GM12878 (cell line): Measurements from ENCODE around the gene GLE1.

Experiments
- CEBPB ChIP-seq, 2 experiments: fragments of 150-350 bp in 1 of 2; IDR thresholded peaks; 2 replicates each; pipeline ENCODE4 v1.6.1; 2012 to 2014; ENCODE audit warnings: low read depth in 2 of 2, low read length in 2 of 2, borderline replicate concordance in 1 of 2, inconsistent platforms in 1 of 2
- GABPA ChIP-seq: IDR thresholded peaks from 2 replicates; pipeline ENCODE4 v1.6.1; 2014; ENCODE audit warnings: antibody characterized with exemption, low read depth, mild to moderate bottlenecking, inconsistent platforms
- JUND ChIP-seq: IDR thresholded peaks from 2 replicates; pipeline ENCODE4 v1.6.1; 2012; ENCODE audit warnings: low read depth, mild to moderate bottlenecking, low read length, improper control_type of control experiment, moderate library complexity
- POLR2A ChIP-seq: IDR thresholded peaks from 2 replicates; pipeline ENCODE4 v1.6.1; 2011; ENCODE audit warnings: low read depth, mild to moderate bottlenecking, low read length
- TF ChIP-seq, protein P1 (sequence below), 3 experiments: IDR thresholded peaks in 2 of 3; conservative IDR thresholded peaks in 1 of 3; 2 replicates each; pipeline ENCODE4 v1.5.1; 2011; ENCODE audit warnings: low read depth in 3 of 3, low read length in 3 of 3, mild to moderate bottlenecking in 3 of 3, control low read depth in 2 of 3, moderate library complexity in 2 of 3, inconsistent platforms in 1 of 3, mixed read lengths in 1 of 3; ENCODE audit not compliant: control insufficient read depth in 2 of 3, insufficient read depth in 1 of 3; ENCODE audit errors: extremely low read depth in 1 of 3
- TF ChIP-seq, protein P2 (sequence below): IDR thresholded peaks from 2 replicates; pipeline ENCODE4 v1.6.1; 2012; ENCODE audit warnings: low read depth, low read length, improper control_type of control experiment

DNA sequence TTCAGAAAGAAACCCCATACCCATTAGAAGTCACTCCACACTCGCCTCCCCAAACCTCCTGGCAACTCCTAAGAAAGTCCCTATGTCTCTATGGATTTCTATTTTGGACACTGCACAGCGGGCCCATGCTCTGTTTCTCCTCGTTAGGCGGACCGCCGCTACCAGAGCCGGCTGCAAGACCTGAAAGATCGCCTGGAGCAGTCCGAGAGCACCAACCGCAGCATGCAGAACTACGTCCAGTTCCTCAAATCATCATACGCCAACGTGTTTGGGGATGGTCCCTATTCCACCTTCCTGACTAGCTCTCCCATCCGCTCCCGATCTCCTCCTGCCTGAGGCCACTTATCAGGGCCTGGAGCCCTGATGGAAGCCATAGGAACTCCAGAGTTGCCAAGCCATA, 4.6 kb upstream of the GLE1 start:
- TF ChIP-seq, protein P1, sequence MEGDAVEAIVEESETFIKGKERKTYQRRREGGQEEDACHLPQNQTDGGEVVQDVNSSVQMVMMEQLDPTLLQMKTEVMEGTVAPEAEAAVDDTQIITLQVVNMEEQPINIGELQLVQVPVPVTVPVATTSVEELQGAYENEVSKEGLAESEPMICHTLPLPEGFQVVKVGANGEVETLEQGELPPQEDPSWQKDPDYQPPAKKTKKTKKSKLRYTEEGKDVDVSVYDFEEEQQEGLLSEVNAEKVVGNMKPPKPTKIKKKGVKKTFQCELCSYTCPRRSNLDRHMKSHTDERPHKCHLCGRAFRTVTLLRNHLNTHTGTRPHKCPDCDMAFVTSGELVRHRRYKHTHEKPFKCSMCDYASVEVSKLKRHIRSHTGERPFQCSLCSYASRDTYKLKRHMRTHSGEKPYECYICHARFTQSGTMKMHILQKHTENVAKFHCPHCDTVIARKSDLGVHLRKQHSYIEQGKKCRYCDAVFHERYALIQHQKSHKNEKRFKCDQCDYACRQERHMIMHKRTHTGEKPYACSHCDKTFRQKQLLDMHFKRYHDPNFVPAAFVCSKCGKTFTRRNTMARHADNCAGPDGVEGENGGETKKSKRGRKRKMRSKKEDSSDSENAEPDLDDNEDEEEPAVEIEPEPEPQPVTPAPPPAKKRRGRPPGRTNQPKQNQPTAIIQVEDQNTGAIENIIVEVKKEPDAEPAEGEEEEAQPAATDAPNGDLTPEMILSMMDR (IDR thresholded peaks at IDR 0.05 in 2 of 3, conservative IDR thresholded peaks at IDR 0.05 in 1 of 3; ENCODE audit: control insufficient read depth in 2 of 3, extremely low read depth in 1 of 3, insufficient read depth in 1 of 3, low read depth in 3 of 3, low read length in 3 of 3) = no peak
- TF ChIP-seq POLR2A (no peak), GABPA (no peak), JUND (no peak), CEBPB (IDR thresholded peaks at IDR 0.05; ENCODE audit: borderline replicate concordance in 1 of 2, low read depth in 2 of 2, low read length in 2 of 2) (no peak)
- TF ChIP-seq, protein P2, sequence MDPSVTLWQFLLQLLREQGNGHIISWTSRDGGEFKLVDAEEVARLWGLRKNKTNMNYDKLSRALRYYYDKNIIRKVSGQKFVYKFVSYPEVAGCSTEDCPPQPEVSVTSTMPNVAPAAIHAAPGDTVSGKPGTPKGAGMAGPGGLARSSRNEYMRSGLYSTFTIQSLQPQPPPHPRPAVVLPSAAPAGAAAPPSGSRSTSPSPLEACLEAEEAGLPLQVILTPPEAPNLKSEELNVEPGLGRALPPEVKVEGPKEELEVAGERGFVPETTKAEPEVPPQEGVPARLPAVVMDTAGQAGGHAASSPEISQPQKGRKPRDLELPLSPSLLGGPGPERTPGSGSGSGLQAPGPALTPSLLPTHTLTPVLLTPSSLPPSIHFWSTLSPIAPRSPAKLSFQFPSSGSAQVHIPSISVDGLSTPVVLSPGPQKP = no peak
